ENCODE data around the gene SCAP. TPM values are rescaled to one million over a fixed set of nuclear protein-coding genes. Genes with fewer than 3 reads are reported as not detected.

SCAP gene
- total and polyA plus RNA-seq, 7 donors = 18.9 to 47.5 (median 34.7) TPM

GRCh38 chr3:47496892-47497291, 21.2 kb upstream of the SCAP start:
- no peaks in the 10 kb centered on the region for H3K4me1 ChIP-seq
- no peaks in the 10 kb centered on the region for H3K27me3 ChIP-seq (ENCODE audit: insufficient read depth in 3 of 3, low read length in 2 of 3)
- H3K36me3 ChIP-seq (ENCODE audit: insufficient read depth in 1 of 2, low read depth in 1 of 2) = peaks cover 8 to 79% of the 10 kb centered on the region in 2 donors
- ATAC-seq = no peak
- DNase-seq = no peak
- intact Hi-C loops (cut with DNase I) = no loop called here
- H3K4me3 ChIP-seq = no peak overlapping the region
- H3K27ac ChIP-seq = no peak overlapping the region
- no peaks in the 10 kb centered on the region for H3K9me3 ChIP-seq
- no peak for TF ChIP-seq CTCF (IDR thresholded peaks at IDR 0.05)

- WGBS, 3 donors = 89 to 97% (median 94%) methylated on average over 8 of the region's 8 CpGs
- H3K9me3 ChIP-seq = no peaks in the 10 kb centered on the region
- intact Hi-C loops (cut with DNase I) = no loop called here
- H3K27me3 ChIP-seq (ENCODE audit: insufficient read depth in 3 of 3, low read length in 2 of 3) = no peaks in the 10 kb centered on the region
- H3K27ac ChIP-seq = no peak overlapping the region
- ATAC-seq (no peak), DNase-seq (no peak)
- TF ChIP-seq CTCF (IDR thresholded peaks at IDR 0.05) = no peak
- H3K4me3 ChIP-seq = no peak overlapping the region
- H3K36me3 ChIP-seq (ENCODE audit: insufficient read depth in 1 of 2, low read depth in 1 of 2) = peaks cover 5 to 70% of the 10 kb centered on the region in 2 donors
- H3K4me1 ChIP-seq = no peaks in the 10 kb centered on the region
Observed at GRCh38 chr3:47495886-47496285, 20.1 kb upstream of the SCAP start.

- Histone ChIP-seq H3K4me1 (no peaks in the 10 kb centered on the region), H3K9me3 (no peaks in the 10 kb centered on the region), H3K27me3 (ENCODE audit: insufficient read depth in 3 of 3, low read length in 2 of 3) (no peaks in the 10 kb centered on the region), H3K4me3 (no peak overlapping the region), H3K27ac (no peak overlapping the region), H3K36me3 (ENCODE audit: insufficient read depth in 1 of 2, low read depth in 1 of 2) (peaks cover 5 to 62% of the 10 kb centered on the region in 2 donors)
- WGBS, 3 donors = 94 to 98% (median 95%) methylated on average over 4 of the region's 4 CpGs
- no peak for TF ChIP-seq CTCF (IDR thresholded peaks at IDR 0.05)
- intact Hi-C loops (cut with DNase I) = no loop called here
- no peak for DNase-seq
- ATAC-seq = no peak
Observed at GRCh38 chr3:47495111-47495510, 19.4 kb upstream of the SCAP start.

GRCh38 chr3:47491777-47492176, 16.0 kb upstream of the SCAP start:
- no peak for TF ChIP-seq CTCF (IDR thresholded peaks at IDR 0.05)
- H3K36me3 ChIP-seq (ENCODE audit: insufficient read depth in 1 of 2, low read depth in 1 of 2) = peaks cover 3 to 31% of the 10 kb centered on the region in 2 donors
- WGBS, 3 donors = 90 to 93% (median 92%) methylated on average over 12 of the region's 12 CpGs
- no peaks in the 10 kb centered on the region for H3K9me3 ChIP-seq
- no peaks in the 10 kb centered on the region for H3K4me1 ChIP-seq
- H3K4me3 ChIP-seq = no peak overlapping the region
- no peaks in the 10 kb centered on the region for H3K27me3 ChIP-seq (ENCODE audit: insufficient read depth in 3 of 3, low read length in 2 of 3)
- intact Hi-C loops (cut with DNase I) = no loop called here
- H3K27ac ChIP-seq = no peak overlapping the region
- no peak for DNase-seq
- ATAC-seq = no peak

- H3K4me3 ChIP-seq = no peak overlapping the region
Observed at GRCh38 chr3:47491186-47491585, 15.4 kb upstream of the SCAP start.

More at GRCh38 chr3:47491186-47491585, 15.4 kb upstream of the SCAP start:
- intact Hi-C loops (cut with DNase I) = no loop called here
- peaks cover 3 to 25% of the 10 kb centered on the region in 2 donors for H3K36me3 ChIP-seq (ENCODE audit: insufficient read depth in 1 of 2, low read depth in 1 of 2)
- H3K27ac ChIP-seq = no peak overlapping the region
- TF ChIP-seq CTCF (IDR thresholded peaks at IDR 0.05) = no peak
- no peaks in the 10 kb centered on the region for H3K4me1 ChIP-seq
- DNase-seq = no peak
- ATAC-seq = no peak
- no peaks in the 10 kb centered on the region for H3K9me3 ChIP-seq
- WGBS, 3 donors = 72 to 84% (median 72%) methylated on average over 3 of the region's 3 CpGs
- no peaks in the 10 kb centered on the region for H3K27me3 ChIP-seq (ENCODE audit: insufficient read depth in 3 of 3, low read length in 2 of 3)
